Skin of body (tissue), 2 donors: ENCODE results near the gene CBLB. TPM values are rescaled to one million over a fixed set of nuclear protein-coding genes. Genes with fewer than 3 reads are reported as not detected.

Source experiments
- DNase-seq: peaks from one replicate; lab custom pipeline; 2025; lab: John Stamatoyannopoulos, UW
- total RNA-seq: library from RNA; depleted of rRNA; stranded (reverse); fragments of >200 nt; gene quantifications from one replicate; pipeline ENCODE4 v1.2.3, GENCODE V29; 2014

Gene CBLB
- total RNA-seq, 1 donor from 2014 or later: 41.3 TPM

DNA sequence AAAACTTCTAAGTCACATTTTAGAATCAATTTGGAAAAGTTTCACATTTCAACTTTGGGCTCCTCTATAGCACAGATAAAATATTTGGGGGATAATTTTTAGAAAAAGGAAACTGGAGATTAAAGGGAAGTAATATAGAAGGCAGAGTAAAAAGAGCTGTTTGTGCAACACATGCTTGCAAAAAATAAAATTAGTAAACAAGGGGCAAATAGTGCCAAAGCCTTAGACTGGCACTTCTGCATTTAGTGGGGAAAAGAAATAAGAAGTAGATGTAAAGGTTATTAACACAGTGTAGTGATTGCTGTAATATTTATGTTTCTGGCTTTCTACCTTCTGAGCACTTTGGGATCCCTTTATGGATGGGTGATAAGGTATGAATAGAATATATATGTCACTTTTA is 246.6 kb downstream of the CBLB start:
- DNase-seq: no peak

DNA sequence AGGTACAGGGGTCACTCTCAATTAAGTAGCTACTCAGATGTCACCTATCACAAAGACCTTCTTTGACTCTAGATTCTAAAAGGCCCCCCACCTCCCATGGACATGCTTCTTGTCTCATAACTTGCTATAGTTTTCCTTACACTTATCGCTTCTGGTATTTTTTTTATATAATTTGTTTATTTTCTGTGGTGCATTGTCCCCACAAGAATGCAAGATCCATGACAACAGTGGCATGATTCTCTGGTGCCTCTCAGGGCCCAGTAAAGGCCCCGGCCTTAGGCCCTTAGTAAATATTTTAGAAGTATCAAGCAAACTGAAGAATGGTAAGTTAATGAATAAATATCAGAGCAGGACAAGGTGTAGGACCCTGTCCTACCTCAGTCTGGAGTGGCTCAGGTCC is 248.6 kb downstream of the CBLB start:
- DNase-seq: no peak

- DNase-seq: no peak
Measured at GRCh38 chr3:105619651-105620050, 249.2 kb downstream of the CBLB start.

DNA sequence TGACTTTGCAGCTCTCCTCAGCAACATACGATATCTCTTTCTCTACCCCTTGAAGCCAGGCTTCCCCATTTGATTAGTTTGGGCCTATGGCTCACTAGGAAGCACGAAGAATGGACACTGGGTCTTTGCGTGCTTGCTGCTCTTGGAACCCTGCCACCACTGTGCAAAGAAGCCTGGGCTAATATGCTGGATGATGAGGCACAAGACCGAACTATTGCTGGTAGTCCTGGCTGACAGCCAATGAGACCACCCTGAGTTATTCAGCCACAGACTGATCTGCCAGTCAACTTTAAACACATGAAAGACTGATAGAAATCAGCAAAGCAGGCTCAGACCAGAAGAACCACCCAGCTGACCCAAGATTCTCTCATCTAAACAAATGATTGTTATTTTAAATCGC is 250.3 kb downstream of the CBLB start:
- DNase-seq: no peak

DNA sequence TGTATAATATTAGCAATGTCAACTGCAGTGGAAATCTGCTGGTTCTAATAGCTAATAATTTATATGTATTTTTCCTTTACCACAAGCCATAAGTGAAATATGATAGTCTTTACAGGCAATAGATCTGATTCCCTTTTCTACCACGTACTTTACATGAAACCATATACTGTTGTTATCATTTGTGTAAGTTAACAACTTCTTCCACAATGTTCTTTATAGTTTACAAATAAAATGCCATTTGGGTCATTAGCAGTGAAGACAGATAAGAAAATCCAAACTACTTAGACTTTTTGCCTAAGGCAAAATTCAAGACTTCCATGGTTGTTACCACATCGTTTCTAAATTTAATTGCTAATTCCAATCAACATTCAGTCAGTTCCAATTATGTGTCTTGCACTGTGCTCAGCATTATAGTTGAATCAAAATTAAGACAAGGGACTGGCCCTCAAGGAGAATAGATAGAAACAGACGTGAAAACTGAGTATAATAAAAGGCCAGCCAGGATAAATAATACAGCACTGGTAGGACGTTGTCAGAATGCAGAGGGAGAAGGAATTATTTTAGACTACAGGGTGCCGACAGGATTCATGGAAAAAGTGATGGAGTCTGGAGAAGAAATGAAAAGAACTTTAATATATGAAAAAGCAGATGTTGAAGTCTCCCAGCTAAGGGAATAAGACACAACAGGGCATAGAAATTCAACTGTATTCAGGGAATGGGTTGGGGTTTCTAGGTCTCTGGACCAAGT is 252.3 kb downstream of the CBLB start:
- DNase-seq: no peak

GRCh38 chr3:105615814-105616213 is 253.0 kb downstream of the CBLB start:
- no peak for DNase-seq

DNA sequence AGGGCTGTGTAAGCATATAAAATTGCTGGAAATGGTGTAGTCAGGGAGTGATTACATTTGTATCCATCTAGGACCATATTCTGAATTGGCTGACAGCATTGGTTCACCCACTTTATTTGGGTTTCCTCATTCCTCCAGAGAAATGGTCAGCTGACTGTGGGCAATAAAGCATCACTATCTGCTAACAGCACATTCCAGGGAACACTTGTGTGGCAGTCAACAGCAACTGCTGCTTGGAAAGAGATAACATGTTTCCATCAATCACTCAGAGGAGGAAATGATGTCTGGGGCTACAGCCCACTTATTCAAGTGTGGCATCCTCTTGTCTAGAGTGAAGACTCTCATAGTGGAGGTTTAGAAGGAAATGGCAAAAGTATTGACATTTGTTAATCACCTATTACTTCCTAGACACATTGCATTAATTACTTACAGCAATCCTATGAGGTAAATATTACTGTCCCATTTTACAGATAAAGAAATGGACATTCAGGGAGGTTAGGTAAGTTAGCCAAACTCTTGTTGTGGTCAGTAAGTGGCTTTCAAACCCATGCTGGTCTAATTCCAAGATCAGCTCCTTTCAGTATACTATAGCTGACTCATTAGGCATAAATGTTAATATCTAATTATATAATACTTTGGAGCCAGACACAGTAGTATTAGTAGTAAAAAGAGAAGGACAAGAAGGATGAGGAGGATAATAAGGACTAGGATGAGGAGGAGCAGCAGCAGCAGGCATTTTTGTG is 254.4 kb downstream of the CBLB start:
- DNase-seq: no peak

DNA sequence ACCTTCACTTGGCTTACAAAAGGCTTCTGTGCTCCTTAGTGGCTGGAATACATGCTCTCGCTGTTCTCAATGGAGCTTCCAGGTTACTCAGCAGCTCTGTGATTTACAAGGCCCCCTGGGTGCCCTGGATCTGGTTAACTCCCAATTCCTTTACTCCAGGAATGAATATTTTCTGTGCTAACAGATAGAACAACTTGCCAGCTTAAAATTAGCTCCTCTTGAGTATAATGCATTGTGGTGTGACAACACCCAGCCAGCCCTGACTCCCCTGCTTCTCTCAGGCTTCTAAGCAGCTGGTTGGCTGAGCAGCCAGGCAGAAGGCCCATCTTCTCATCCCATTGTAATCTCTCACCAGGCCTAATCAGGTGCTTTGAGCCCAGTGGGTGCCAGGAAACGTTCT is 255.7 kb downstream of the CBLB start:
- no peak for DNase-seq

- DNase-seq: no peak
Measured at GRCh38 chr3:105611304-105612192, 257.3 kb downstream of the CBLB start.

DNA sequence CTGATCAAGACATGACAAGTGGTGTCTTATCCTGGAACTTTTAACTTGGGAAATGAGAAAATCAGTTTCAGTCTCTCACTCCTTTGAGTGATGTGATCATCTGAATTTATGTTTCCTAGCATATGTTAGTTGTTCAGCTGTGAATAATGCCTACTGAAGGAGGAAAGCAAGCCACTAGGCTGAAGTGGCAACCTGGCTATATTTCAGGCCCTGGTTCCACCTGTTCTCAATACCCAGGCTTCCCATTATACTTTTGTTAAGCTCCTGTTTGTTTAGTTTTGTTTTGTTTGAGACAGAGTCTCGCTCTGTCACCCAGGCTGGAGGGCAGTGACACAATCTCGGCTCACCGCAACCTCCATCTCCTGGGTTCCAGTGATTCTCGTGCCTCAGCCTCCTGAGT is 258.3 kb downstream of the CBLB start:
- DNase-seq: no peak

GRCh38 chr3:105608623-105609022 is 260.2 kb downstream of the CBLB start:
- DNase-seq: no peak

- DNase-seq: no peak
Measured at GRCh38 chr3:105606016-105606415, 262.8 kb downstream of the CBLB start.
